ENCODE data around the gene NPVF.

Gene NPVF

DNA sequence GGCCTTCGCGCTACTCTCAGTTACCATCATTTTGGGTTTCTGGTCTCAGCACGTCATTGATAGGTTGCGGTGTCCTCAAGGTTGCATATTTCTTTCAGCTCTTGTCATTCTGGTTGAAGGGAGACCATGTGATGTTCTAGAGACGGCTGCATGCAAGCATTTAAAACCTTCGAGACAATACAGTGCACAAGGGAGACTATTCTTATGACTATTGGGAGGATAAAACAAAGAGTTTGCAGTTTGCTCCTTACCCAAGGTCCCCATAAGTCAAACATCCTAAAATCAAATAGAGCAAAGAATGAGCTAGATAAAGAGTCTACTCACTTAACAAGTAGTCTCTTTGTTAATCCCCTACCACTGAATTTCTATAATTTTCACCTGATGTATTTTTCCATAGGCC is 39.1 kb downstream of the NPVF start:
- DNase-seq (ENCODE audit: insufficient read length) (no peak), FAIRE-seq (no peak)
- TF ChIP-seq POLR2A (IDR thresholded peaks at IDR 0.05; ENCODE audit: low read depth, low read length) (no peak), TAF1 (IDR thresholded peaks at IDR 0.05; ENCODE audit: borderline replicate concordance, low read depth, low read length) (no peak), POLR2AphosphoS5 (IDR thresholded peaks at IDR 0.05; ENCODE audit: low read depth, low read length) (no peak)

DNA sequence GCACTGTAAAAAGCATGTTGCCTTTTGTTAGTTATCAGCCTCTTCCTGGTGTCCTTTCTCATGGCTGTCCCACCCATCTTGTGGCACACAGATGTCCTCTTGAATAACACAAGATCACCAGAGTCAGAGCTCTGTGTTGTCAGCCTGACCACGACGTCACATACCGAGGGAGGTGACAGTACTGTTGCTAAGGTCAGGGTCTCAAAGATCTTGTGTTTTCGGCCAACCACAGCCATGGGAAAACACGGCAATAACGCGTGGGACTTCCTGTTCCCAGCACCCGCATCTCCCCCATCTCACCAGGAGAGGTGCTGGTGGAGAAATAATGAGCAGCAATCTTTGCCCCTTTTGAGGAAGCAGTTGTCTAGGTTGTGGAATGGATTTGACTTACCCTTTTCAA is 40.4 kb downstream of the NPVF start:
- no peak for FAIRE-seq

DNA sequence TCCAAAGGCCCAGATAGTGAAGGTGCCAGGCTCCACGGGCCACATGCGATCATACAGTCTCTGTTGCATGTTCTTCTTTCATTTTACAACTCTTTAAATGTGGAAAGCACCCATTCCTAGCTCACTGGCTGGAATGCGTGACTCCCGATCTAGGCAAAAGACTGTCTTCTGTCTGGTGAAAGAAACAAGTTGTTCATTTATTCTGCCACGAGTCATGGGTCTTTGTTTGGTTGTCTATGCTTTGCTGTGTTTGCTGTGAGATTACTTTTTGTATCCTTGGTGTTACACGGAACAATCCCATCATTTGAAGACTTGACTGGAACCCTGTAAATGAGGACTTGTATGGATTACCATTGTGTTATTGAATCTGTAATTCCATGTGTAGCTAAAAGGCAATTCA is 41.9 kb downstream of the NPVF start:
- no peak for DNase-seq (ENCODE audit: insufficient read length)
- no peak for TF ChIP-seq POLR2AphosphoS5 (IDR thresholded peaks at IDR 0.05; ENCODE audit: low read depth, low read length)
- TF ChIP-seq TAF1 (IDR thresholded peaks at IDR 0.05; ENCODE audit: borderline replicate concordance, low read depth, low read length): no peak
- TF ChIP-seq POLR2A (IDR thresholded peaks at IDR 0.05; ENCODE audit: low read depth, low read length): no peak
- FAIRE-seq: no peak

More for the DNA sequence above, 40.4 kb downstream of the NPVF start:
- TF ChIP-seq POLR2A (IDR thresholded peaks at IDR 0.05; ENCODE audit: low read depth, low read length) (no peak), POLR2AphosphoS5 (IDR thresholded peaks at IDR 0.05; ENCODE audit: low read depth, low read length) (no peak), TAF1 (IDR thresholded peaks at IDR 0.05; ENCODE audit: borderline replicate concordance, low read depth, low read length) (no peak)
- DNase-seq (ENCODE audit: insufficient read length): no peak

DNA sequence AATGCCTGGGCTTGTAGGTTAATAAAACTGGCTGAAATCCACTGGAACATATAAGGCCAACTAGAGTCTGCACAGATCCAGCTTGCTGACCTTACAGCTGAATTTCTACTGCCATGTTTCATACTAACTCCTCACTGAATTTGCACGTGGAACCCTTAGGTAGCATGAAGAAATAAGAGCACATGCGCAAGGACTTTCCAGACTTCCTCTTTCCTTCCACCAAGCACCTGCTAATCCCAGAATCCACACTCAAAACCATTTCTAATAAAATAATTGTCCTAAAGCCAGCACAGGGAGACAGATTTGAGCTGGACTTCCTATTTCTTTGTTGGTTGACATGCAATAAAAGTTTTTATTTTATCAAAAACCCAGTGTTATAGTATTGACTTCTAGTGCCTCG is 46.8 kb downstream of the NPVF start:
- FAIRE-seq (no peak), DNase-seq (ENCODE audit: insufficient read length) (no peak)
- TF ChIP-seq TAF1 (IDR thresholded peaks at IDR 0.05; ENCODE audit: borderline replicate concordance, low read depth, low read length) (no peak), POLR2A (IDR thresholded peaks at IDR 0.05; ENCODE audit: low read depth, low read length) (no peak), POLR2AphosphoS5 (IDR thresholded peaks at IDR 0.05; ENCODE audit: low read depth, low read length) (no peak)

DNA sequence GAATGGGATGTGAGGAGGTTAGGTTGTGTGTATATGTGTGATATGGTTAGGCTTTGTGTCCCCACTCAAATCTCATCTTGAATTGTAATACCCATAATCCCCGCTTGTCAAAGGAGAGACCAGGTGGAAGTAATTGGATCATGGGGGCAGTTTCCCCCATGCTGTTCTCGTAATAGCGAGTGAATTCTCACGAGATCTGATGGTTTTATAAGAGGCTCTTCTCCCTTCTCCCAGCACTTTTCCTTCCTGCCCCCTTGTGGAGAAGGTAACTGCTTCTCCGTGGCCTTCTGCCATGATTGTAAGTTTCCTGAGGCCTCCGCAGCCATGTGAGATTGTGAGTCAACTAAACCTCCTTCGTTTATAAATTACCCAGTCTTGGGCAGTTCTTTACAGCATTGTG is 47.3 kb downstream of the NPVF start:
- DNase-seq (ENCODE audit: insufficient read length): no peak
- TF ChIP-seq TAF1 (IDR thresholded peaks at IDR 0.05; ENCODE audit: borderline replicate concordance, low read depth, low read length): no peak
- TF ChIP-seq POLR2AphosphoS5 (IDR thresholded peaks at IDR 0.05; ENCODE audit: low read depth, low read length): no peak
- no peak for TF ChIP-seq POLR2A (IDR thresholded peaks at IDR 0.05; ENCODE audit: low read depth, low read length)
- no peak for FAIRE-seq

DNA sequence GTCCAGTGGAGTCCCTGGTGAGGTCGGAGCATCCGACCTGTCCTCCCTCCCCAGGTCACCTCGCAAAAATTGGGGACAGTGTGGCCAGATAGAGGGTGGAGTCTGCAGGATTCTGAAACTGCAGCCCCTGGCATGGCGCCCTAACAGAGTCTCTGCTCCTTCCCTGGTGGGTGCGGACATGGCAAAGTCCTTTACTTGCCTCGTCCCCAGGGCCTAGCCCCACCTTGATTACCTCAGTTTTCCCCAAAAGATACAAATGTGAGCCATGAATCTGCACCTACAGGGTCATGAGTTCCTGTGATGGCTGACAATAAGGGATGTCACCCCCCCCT is 47.7 kb downstream of the NPVF start:
- TF ChIP-seq TAF1 (IDR thresholded peaks at IDR 0.05; ENCODE audit: borderline replicate concordance, low read depth, low read length) (no peak), POLR2A (IDR thresholded peaks at IDR 0.05; ENCODE audit: low read depth, low read length) (no peak), POLR2AphosphoS5 (IDR thresholded peaks at IDR 0.05; ENCODE audit: low read depth, low read length) (no peak)
- FAIRE-seq (no peak), DNase-seq (ENCODE audit: insufficient read length) (peak; percentile 13)

DNA sequence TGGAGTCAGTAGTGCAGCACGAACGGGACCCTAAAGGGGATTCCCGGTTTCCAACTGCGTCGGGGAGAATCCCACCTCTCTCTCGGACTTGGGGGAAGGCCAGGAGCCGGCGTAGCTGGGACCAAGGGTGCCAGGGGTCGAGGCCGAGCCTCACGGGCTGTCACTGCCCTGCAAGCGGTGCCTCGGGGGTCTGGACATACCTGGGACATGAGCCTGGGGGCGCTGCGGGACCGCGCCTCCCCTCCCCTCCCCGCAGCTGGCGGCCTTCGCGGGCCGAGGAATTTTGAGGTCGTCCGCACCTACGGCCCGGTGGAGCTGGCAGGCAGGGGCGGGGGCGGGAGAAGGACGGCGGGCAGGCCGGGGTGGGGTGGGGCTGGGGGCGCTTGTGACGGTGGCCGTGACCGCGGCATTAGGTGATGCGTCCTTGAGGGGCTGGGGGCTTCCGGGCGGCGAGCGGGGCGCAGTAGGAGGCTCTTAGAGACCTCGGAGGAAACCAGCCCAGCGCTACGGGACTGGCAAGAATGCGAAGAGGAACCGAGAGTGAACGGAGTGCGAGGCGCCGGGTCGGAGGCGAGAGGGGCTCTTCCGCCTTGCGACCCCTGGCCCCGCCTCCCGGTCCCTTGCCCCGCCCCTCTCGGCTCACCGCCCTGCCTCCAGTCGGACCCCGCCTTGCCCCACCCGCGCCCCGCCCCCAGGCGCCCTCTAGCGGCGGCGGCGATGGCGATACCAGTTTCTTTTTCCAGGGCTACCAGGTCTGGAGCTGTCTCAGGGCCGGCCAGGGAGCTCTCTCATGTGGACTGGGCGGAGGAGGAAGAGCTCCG is 48.3 kb downstream of the NPVF start:
- TF ChIP-seq POLR2AphosphoS5 (IDR thresholded peaks at IDR 0.05; ENCODE audit: low read depth, low read length) (peak; percentile 86), TAF1 (IDR thresholded peaks at IDR 0.05; ENCODE audit: borderline replicate concordance, low read depth, low read length) (peak; percentile 93), POLR2A (IDR thresholded peaks at IDR 0.05; ENCODE audit: low read depth, low read length) (peak; percentile 93)
- DNase-seq (ENCODE audit: insufficient read length) (peak; percentile 88), FAIRE-seq (peak; percentile 98)

DNA sequence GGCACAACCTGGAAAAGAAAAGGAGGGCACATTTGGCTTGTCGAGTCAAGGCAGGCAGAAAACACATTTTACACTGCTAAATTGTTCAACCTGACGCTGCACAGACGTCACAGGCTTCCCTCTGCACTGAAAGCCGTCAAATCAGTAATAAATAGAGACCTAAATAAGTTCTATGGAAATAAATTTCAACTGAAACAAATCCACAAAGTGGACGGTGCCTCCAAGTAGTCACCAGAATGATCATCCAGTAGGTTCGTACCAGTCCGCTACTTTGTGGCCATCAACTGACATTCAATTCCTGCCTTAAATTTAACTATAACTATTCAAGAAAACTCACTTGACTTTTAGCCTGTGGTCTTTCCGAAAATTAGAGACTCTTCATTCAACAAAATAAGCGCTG is 49.0 kb downstream of the NPVF start:
- FAIRE-seq (no peak), DNase-seq (ENCODE audit: insufficient read length) (no peak)
- no peak for TF ChIP-seq TAF1 (IDR thresholded peaks at IDR 0.05; ENCODE audit: borderline replicate concordance, low read depth, low read length)
- TF ChIP-seq POLR2AphosphoS5 (IDR thresholded peaks at IDR 0.05; ENCODE audit: low read depth, low read length): no peak
- no peak for TF ChIP-seq POLR2A (IDR thresholded peaks at IDR 0.05; ENCODE audit: low read depth, low read length)
